Choroid plexus epithelial cell (primary cell): Measurements from ENCODE around the gene E4F1.

Experiments used
- DNase-seq: peaks from one replicate; pipeline ENCODE4 v3.0.0-alpha.2; 2010; ENCODE audit warnings: low read depth
- H3K4me3 ChIP-seq: 2 replicates; pipeline ENCODE4 v1.5.1; 2011; ENCODE audit warnings: low read depth, mild to moderate bottlenecking, control low read depth, low read length, moderate library complexity
- TF ChIP-seq, protein P1 (sequence below): conservative IDR thresholded peaks from 2 replicates; pipeline ENCODE4 v1.5.1; 2011; ENCODE audit warnings: low read depth, mild to moderate bottlenecking, control low read depth, inconsistent platforms, low read length, moderate library complexity

E4F1 gene

GRCh38 chr16:2223942-2224486 is 623 bp downstream of the E4F1 start:
- peak; percentile 71 for DNase-seq
- H3K4me3 ChIP-seq, result peak overlapping the region; percentile 86
- TF ChIP-seq, protein P1, sequence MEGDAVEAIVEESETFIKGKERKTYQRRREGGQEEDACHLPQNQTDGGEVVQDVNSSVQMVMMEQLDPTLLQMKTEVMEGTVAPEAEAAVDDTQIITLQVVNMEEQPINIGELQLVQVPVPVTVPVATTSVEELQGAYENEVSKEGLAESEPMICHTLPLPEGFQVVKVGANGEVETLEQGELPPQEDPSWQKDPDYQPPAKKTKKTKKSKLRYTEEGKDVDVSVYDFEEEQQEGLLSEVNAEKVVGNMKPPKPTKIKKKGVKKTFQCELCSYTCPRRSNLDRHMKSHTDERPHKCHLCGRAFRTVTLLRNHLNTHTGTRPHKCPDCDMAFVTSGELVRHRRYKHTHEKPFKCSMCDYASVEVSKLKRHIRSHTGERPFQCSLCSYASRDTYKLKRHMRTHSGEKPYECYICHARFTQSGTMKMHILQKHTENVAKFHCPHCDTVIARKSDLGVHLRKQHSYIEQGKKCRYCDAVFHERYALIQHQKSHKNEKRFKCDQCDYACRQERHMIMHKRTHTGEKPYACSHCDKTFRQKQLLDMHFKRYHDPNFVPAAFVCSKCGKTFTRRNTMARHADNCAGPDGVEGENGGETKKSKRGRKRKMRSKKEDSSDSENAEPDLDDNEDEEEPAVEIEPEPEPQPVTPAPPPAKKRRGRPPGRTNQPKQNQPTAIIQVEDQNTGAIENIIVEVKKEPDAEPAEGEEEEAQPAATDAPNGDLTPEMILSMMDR, result peak; percentile 55

GRCh38 chr16:2226245-2226793 is 2.9 kb downstream of the E4F1 start:
- no peak overlapping the region for H3K4me3 ChIP-seq
- DNase-seq, result no peak
- TF ChIP-seq, protein P1, result no peak

- no peak for DNase-seq
- H3K4me3 ChIP-seq, result no peak overlapping the region
- TF ChIP-seq, protein P1, result no peak
Observed at GRCh38 chr16:2226918-2227317, 3.5 kb downstream of the E4F1 start.

GRCh38 chr16:2228161-2228824 is 4.9 kb downstream of the E4F1 start:
- no peak for DNase-seq
- TF ChIP-seq, protein P1, result no peak
- no peak overlapping the region for H3K4me3 ChIP-seq

- DNase-seq, result no peak
- no peak overlapping the region for H3K4me3 ChIP-seq
Observed at GRCh38 chr16:2229091-2229490, 5.7 kb downstream of the E4F1 start.

GRCh38 chr16:2229632-2230250 is 6.3 kb downstream of the E4F1 start:
- TF ChIP-seq, protein P1, result no peak
- DNase-seq, result no peak
- H3K4me3 ChIP-seq, result no peak overlapping the region

More at GRCh38 chr16:2229091-2229490, 5.7 kb downstream of the E4F1 start:
- TF ChIP-seq, protein P1, result no peak
